ENCODE results near the gene ARHGEF19. TPM values are rescaled to one million over a fixed set of nuclear protein-coding genes. Genes with fewer than 3 reads are reported as not detected.

ARHGEF19 gene
- total RNA-seq, 1 donor from 2014 or later: 19.4 TPM

DNA sequence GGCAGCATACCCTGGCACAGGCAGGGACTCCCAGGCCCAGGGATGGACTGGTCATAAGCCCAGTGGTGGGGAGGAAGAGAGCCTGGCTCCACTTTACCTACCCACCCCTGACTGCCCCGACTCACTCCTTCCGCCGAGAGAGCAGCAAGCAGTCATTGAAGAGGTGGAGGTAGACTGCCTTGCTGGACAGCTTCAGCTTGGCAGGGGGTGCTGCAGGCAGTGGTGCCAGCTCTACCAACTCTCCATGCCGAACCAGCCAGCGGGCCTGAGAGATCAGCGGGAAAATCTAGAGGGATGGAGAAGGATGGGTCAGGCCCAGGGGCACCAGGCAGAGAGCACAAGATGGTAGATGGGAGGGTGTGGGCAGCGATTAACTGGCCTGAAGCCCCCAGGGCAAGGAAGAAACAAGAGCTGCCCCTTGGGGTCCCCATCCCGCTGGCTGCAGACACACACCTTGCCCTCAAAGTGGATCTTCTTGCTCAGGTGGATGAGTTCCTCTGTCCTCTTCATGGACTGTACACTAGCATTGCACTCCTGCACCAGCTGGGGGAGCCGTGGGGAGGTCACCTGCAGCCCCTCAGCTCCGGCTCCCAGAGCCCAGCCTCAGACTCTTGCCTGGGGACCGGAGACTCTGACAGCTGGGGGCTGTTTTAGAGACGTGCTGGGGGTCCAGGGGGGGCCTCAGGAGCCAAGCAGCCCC lies 7.7 kb downstream of the ARHGEF19 start:
- Histone ChIP-seq H3K4me1 (peaks cover 32% of the 10 kb centered on the region), H3K4me3 (no peak overlapping the region), H3K27ac (no peak overlapping the region), H3K36me3 (no peaks in the 10 kb centered on the region), H3K9me3 (no peaks in the 10 kb centered on the region), H3K27me3 (no peaks in the 10 kb centered on the region)
- intact Hi-C loops (cut with DNase I): loop anchor here (5.0 kb wide), 1 partner anchor 158 kb away; no protein-coding TSS in a partner anchor
- DNase-seq (ENCODE audit: extremely low spot score in 2 of 2): no peak
- TF ChIP-seq, protein P1, sequence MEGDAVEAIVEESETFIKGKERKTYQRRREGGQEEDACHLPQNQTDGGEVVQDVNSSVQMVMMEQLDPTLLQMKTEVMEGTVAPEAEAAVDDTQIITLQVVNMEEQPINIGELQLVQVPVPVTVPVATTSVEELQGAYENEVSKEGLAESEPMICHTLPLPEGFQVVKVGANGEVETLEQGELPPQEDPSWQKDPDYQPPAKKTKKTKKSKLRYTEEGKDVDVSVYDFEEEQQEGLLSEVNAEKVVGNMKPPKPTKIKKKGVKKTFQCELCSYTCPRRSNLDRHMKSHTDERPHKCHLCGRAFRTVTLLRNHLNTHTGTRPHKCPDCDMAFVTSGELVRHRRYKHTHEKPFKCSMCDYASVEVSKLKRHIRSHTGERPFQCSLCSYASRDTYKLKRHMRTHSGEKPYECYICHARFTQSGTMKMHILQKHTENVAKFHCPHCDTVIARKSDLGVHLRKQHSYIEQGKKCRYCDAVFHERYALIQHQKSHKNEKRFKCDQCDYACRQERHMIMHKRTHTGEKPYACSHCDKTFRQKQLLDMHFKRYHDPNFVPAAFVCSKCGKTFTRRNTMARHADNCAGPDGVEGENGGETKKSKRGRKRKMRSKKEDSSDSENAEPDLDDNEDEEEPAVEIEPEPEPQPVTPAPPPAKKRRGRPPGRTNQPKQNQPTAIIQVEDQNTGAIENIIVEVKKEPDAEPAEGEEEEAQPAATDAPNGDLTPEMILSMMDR (IDR thresholded peaks at IDR 0.05): peak in 1 of 3 experiments; percentile 13
- no peak for TF ChIP-seq POLR2AphosphoS5 (IDR thresholded peaks at IDR 0.05; ENCODE audit: insufficient read depth in 1 of 2, low read depth in 1 of 2)

DNA sequence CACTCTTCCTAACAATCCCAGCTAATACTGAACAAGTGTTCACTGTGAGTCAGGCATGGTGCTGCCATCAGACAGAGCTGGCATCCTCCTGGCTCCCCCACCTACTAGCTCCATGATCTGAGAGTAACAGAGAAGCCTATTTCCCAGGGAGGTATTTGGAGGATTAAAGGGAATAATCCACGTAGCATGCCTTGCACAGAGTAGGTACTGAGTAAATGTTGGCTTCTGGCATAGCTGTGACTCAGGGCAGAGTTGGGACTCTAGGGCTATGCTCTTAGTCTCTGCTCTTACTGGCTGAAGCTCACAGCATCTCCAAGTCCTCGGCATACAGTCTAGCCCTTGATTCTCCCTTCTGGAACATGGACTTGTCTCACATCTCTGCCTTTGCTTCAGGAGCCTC lies 8.2 kb downstream of the ARHGEF19 start:
- H3K9me3 ChIP-seq: no peaks in the 10 kb centered on the region
- no peak overlapping the region for H3K27ac ChIP-seq
- TF ChIP-seq, protein P1 (IDR thresholded peaks at IDR 0.05): no peak
- TF ChIP-seq POLR2A (IDR thresholded peaks at IDR 0.05): no peak
- TF ChIP-seq POLR2AphosphoS5 (IDR thresholded peaks at IDR 0.05; ENCODE audit: insufficient read depth in 1 of 2, low read depth in 1 of 2): no peak
- H3K4me3 ChIP-seq: no peak overlapping the region
- intact Hi-C loops (cut with DNase I): no loop called here
- H3K4me1 ChIP-seq: peaks cover 29% of the 10 kb centered on the region
- no peak for DNase-seq (ENCODE audit: extremely low spot score in 2 of 2)
- H3K27me3 ChIP-seq: no peaks in the 10 kb centered on the region
- no peaks in the 10 kb centered on the region for H3K36me3 ChIP-seq

DNA sequence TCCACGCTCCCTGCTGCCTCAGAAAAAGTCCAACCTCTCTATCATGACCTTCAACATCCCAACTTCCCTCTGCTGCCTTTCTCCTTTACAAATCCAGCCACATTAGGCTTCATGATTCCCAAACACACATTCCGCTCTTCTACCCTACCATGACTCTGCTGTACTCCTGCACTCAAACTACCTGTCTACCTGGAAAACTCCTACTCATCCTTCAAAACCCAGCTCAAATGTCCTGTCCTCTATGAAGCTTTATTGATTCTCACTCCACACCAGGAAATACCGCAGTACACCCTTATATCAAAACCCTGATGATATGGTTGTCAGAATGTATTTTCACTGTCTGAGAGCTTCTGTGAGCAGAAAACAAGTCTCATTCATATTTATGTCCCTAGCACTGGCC lies 8.9 kb downstream of the ARHGEF19 start:
- intact Hi-C loops (cut with DNase I): no loop called here
- Histone ChIP-seq H3K27ac (no peak overlapping the region), H3K4me1 (peaks cover 25% of the 10 kb centered on the region), H3K4me3 (no peak overlapping the region), H3K9me3 (no peaks in the 10 kb centered on the region), H3K36me3 (no peaks in the 10 kb centered on the region), H3K27me3 (no peaks in the 10 kb centered on the region)
- no peak for DNase-seq (ENCODE audit: extremely low spot score in 2 of 2)
- TF ChIP-seq POLR2AphosphoS5 (IDR thresholded peaks at IDR 0.05; ENCODE audit: insufficient read depth in 1 of 2, low read depth in 1 of 2) (no peak), POLR2A (IDR thresholded peaks at IDR 0.05) (no peak)
- TF ChIP-seq, protein P1 (IDR thresholded peaks at IDR 0.05): no peak

DNA sequence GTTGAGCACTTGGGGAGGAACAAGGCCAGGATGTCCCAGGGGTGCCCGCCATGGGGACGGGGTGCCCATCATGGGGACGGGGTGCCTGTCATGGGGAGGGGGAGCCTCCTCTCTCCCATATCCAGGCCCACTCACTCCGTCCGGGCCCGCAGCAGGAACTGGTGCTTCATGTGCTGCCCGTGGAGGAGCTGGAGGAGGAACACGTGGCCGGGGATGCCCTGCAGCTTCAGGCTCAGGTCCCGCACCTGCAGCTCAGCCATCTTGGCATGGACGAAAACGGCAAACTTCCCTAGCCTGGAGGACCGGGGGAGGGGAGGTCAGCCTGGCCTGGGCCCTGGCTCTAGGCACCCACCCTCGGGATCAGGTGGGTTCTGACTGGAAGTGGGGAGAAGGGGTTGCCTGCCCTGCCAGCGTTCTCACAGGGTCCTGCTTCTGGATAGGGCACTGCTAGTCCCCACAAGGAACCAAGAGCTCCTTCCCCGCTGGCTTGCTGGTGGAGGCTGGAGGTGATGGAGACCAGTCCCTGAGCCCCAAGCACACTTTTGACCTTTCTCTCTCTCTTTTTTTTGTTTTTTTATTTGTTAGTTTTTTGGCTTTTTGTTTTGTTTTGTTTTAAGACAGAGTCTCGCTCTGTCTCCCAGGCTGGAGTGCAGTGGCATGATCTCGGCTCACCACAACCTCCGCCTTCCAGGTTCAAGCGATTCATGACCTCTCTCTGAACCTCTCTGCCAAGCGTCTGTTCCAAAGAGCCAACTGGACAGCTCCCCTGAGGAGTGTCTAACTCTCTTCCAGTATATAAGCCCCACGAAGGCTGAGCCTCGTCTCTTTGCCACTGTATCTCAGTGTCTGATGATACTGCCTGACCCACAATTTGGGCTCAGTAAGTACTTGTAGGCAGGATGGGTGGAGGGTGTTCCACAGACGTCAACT lies 9.9 kb downstream of the ARHGEF19 start:
- no peak overlapping the region for H3K27ac ChIP-seq
- TF ChIP-seq POLR2AphosphoS5 (IDR thresholded peaks at IDR 0.05; ENCODE audit: insufficient read depth in 1 of 2, low read depth in 1 of 2) (no peak), POLR2A (IDR thresholded peaks at IDR 0.05) (no peak)
- TF ChIP-seq, protein P1 (IDR thresholded peaks at IDR 0.05): no peak
- H3K4me1 ChIP-seq: peaks cover 15% of the 10 kb centered on the region
- DNase-seq (ENCODE audit: extremely low spot score in 2 of 2): no peak
- H3K36me3 ChIP-seq: no peaks in the 10 kb centered on the region
- intact Hi-C loops (cut with DNase I): no loop called here
- H3K27me3 ChIP-seq: no peaks in the 10 kb centered on the region
- no peak overlapping the region for H3K4me3 ChIP-seq
- H3K9me3 ChIP-seq: no peaks in the 10 kb centered on the region

Measured in vagina (tissue), 2 donors.